Progenitor cell of endocrine pancreas (in vitro differentiated cells): ENCODE results near the gene RETREG1. TPM values are rescaled to one million over a fixed set of nuclear protein-coding genes. Genes with fewer than 3 reads are reported as not detected.

ENCODE experiments used
- DNase-seq: peaks from one replicate; pipeline ENCODE4 v3.0.0; 2021; ENCODE audit warnings: low spot score; ENCODE audit not compliant: unreplicated experiment
- H3K27ac Mint-ChIP-seq: 2 replicates; pipeline ENCODE4 v1.8.0; 2021; ENCODE audit warnings: mild to moderate bottlenecking, moderate library complexity, mixed read lengths
- H3K27me3 Mint-ChIP-seq: 2 replicates; pipeline ENCODE4 v1.8.0; 2021; ENCODE audit warnings: mixed read lengths
- H3K36me3 Mint-ChIP-seq: 2 replicates; pipeline ENCODE4 v1.8.0; 2022; ENCODE audit warnings: mixed read lengths; ENCODE audit not compliant: insufficient read depth
- H3K4me1 Mint-ChIP-seq: 2 replicates; pipeline ENCODE4 v1.8.0; 2021; ENCODE audit warnings: low read depth, mixed read lengths
- H3K4me3 Mint-ChIP-seq: 2 replicates; pipeline ENCODE4 v1.8.0; 2021; ENCODE audit warnings: low read depth, mild to moderate bottlenecking, moderate library complexity, mixed read lengths
- H3K9me3 Mint-ChIP-seq: 2 replicates; pipeline ENCODE4 v1.8.0; 2021; ENCODE audit warnings: low read depth, mixed read lengths
- total RNA-seq: library from RNA; stranded (reverse); gene quantifications from 2 replicates; pipeline ENCODE4 v1.2.1, GENCODE V29; 2021
- TF ChIP-seq, protein P1 (sequence below): fragments of 200-600 bp; sonication (generic); IDR thresholded peaks from one replicate; pipeline ENCODE4 v1.5.0; 2021; ENCODE audit warnings: antibody characterized with exemption, mild to moderate bottlenecking; ENCODE audit not compliant: unreplicated experiment

The RETREG1 gene
- total RNA-seq, 1 donor from 2014 or later: 8.0 TPM

DNA sequence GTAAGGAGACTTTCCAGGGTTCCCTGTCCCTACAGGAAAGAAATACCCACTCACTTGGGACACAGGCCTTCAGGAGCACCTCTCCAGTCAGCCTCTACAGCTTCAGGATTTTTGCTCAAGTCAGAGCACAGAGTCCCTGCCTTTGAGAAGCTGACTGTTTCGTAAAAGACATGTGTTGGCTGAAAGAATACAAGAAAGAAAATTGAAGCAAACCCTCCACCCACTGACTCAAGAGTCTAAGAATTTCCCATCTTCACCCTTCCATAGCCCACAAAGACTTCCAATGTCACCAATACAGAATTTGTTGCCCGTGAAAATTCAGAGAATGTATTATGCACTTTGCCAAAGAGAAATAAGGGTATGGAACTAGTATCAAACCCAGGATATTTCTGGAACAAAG, 98.2 kb downstream of the RETREG1 start:
- TF ChIP-seq, protein P1, sequence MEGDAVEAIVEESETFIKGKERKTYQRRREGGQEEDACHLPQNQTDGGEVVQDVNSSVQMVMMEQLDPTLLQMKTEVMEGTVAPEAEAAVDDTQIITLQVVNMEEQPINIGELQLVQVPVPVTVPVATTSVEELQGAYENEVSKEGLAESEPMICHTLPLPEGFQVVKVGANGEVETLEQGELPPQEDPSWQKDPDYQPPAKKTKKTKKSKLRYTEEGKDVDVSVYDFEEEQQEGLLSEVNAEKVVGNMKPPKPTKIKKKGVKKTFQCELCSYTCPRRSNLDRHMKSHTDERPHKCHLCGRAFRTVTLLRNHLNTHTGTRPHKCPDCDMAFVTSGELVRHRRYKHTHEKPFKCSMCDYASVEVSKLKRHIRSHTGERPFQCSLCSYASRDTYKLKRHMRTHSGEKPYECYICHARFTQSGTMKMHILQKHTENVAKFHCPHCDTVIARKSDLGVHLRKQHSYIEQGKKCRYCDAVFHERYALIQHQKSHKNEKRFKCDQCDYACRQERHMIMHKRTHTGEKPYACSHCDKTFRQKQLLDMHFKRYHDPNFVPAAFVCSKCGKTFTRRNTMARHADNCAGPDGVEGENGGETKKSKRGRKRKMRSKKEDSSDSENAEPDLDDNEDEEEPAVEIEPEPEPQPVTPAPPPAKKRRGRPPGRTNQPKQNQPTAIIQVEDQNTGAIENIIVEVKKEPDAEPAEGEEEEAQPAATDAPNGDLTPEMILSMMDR: no peak

DNA sequence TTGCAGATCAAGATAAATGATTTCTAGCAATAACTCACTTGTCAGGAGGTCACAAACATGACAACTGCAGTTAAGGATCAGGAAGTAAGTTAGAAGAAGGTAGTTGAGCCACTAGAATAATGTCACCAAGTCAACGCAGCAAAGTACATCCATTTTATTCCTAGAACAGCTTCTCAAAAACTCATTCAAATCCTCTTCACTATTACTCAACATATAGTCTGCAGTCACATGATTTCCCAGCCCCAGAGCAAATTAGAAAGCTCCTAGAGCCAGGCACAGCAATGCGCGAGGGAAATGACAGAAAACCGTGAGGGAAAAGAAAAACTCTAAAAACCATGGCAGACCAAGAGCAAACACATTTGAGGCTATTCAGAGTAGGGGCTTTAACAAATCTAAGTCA, 101.3 kb downstream of the RETREG1 start:
- H3K4me3 Mint-ChIP-seq: no peak overlapping the region
- no peaks in the 10 kb centered on the region for H3K9me3 Mint-ChIP-seq
- H3K27me3 Mint-ChIP-seq: peaks cover 44% of the 10 kb centered on the region
- H3K36me3 Mint-ChIP-seq: no peaks in the 10 kb centered on the region
- H3K27ac Mint-ChIP-seq: no peak overlapping the region
- no peaks in the 10 kb centered on the region for H3K4me1 Mint-ChIP-seq
- no peak for DNase-seq
- TF ChIP-seq, protein P1: no peak

More for the DNA sequence above, 98.2 kb downstream of the RETREG1 start:
- H3K4me1 Mint-ChIP-seq: peaks cover 22% of the 10 kb centered on the region
- H3K4me3 Mint-ChIP-seq: no peak overlapping the region
- no peak overlapping the region for H3K27ac Mint-ChIP-seq
- no peaks in the 10 kb centered on the region for H3K9me3 Mint-ChIP-seq
- peaks cover 38% of the 10 kb centered on the region for H3K27me3 Mint-ChIP-seq
- no peak for DNase-seq
- no peaks in the 10 kb centered on the region for H3K36me3 Mint-ChIP-seq

DNA sequence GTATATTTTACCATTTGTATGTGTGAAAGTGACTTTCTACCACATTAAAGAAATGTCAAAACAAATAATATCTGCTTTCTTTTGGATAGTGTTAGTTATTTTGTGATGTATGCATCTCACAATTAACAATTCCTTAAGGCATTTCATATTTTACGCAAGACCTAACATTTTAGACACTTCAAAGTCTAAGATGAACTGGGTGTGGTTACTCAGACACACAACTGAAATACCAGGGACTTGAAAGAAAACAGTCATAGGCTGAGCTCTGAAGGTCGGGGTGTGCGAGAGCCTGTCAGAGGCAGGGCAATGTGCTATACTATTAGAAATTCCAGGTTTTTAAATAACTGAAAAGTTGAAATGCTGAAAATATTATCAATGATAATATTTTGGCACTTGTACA, 106.7 kb downstream of the RETREG1 start:
- no peaks in the 10 kb centered on the region for H3K9me3 Mint-ChIP-seq
- TF ChIP-seq, protein P1: no peak
- H3K27ac Mint-ChIP-seq: no peak overlapping the region
- H3K4me1 Mint-ChIP-seq: peaks cover 9% of the 10 kb centered on the region
- no peak overlapping the region for H3K4me3 Mint-ChIP-seq
- H3K27me3 Mint-ChIP-seq: peaks cover 14% of the 10 kb centered on the region
- no peaks in the 10 kb centered on the region for H3K36me3 Mint-ChIP-seq
- no peak for DNase-seq

DNA sequence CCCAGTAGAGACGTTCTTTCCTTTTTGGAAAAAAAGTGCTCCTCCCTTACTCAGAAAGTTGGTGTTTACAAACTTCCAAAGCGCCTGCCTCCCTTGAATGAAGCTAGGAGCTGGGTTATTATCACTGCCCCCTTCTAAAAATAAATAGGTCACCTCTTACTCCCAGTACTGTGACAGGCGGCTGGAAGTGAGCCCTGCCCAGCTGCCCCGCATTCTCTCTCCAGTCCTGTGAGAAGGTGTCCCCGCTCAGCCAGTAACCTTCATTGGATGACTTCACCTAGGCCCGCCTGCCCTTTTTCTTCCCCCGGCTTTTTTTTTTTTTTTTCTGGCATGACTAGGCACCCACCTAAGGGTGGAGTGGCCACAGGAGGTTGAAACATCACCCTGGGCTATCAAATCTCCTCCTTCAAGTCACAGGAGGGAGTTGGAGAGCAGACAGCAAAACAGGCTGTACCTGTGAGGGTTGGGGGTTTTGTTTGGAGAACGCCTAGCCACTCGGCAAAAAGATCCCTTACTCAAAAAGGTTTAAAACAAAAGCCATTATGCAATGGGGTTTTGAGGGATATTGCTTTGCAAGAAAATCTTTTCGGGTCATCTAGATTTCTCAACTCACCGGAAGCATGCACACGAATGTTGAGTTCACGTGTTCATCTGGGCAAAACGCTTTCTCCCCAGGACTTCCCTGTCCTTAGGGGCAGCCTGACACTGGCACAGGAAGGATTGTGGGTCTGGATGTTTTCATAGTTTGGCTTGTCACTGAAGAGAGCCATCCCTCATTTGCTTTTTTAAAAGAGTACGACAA, 107.9 kb downstream of the RETREG1 start:
- Mint-ChIP-seq H3K36me3 (no peaks in the 10 kb centered on the region), H3K4me1 (peaks cover 11% of the 10 kb centered on the region), H3K4me3 (peak overlapping the region; percentile 12), H3K9me3 (peaks cover 5% of the 10 kb centered on the region), H3K27ac (peak overlapping the region; percentile 40), H3K27me3 (peaks cover 14% of the 10 kb centered on the region)
- DNase-seq: no peak
- TF ChIP-seq, protein P1: no peak

DNA sequence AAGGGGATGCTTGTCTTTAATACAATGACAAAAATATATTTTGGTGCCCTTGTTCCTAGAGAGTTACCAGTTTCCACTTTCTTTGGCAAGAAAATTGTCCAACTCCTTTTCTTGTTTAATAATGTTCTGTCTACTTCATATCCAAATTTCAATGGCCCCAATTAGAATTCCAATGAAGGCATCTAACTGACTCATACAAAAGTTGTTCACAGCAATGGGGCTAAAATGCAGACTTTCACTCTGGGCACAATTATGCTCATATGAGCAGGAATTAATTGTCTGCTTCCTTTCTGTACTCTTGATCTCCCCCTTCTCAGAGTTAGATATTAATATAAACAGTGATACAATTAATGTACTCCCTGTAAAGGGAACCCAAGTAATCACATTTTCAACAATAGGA, 109.1 kb downstream of the RETREG1 start:
- no peak overlapping the region for H3K4me3 Mint-ChIP-seq
- peaks cover 11% of the 10 kb centered on the region for H3K4me1 Mint-ChIP-seq
- DNase-seq: no peak
- H3K36me3 Mint-ChIP-seq: no peaks in the 10 kb centered on the region
- H3K9me3 Mint-ChIP-seq: peaks cover 5% of the 10 kb centered on the region
- TF ChIP-seq, protein P1: no peak
- H3K27ac Mint-ChIP-seq: no peak overlapping the region
- H3K27me3 Mint-ChIP-seq: peaks cover 12% of the 10 kb centered on the region
